Natural killer cell (primary cell): ENCODE measurements around the gene SLC26A2. TPM values are rescaled to one million over a fixed set of nuclear protein-coding genes. Genes with fewer than 3 reads are reported as not detected.

ENCODE experiments used
- ATAC-seq, 3 donors: fragments of 150-1000 bp in 2 of 3; fragments of 200-7000 bp in 1 of 3; cut with Tn5 transposase; 1 replicate in 1 of 3; 2 replicates in 2 of 3; pipeline ENCODE4 v1.10.0; 2021; ENCODE audit warnings: mild to moderate bottlenecking in 2 of 3, moderate library complexity in 2 of 3
- DNase-seq, 2 donors: peaks; one replicate each; pipeline versions ENCODE4 v3.0.0 to v3.0.0-alpha.2; 2013 to 2021; ENCODE audit warnings: mixed read lengths in 1 of 2
- H3K27ac ChIP-seq: one replicate; pipeline ENCODE4 v1.5.1; 2013; ENCODE audit warnings: mild to moderate bottlenecking, low read length
- H3K27me3 ChIP-seq: one replicate; pipeline ENCODE4 v1.6.1; 2013; ENCODE audit warnings: low read length; ENCODE audit not compliant: control insufficient read depth, insufficient read depth
- H3K36me3 ChIP-seq: one replicate; pipeline ENCODE4 v1.6.1; 2013; ENCODE audit warnings: low read length; ENCODE audit not compliant: control insufficient read depth, insufficient read depth
- H3K4me1 ChIP-seq: one replicate; pipeline ENCODE4 v1.6.1; 2013; ENCODE audit warnings: low read length; ENCODE audit not compliant: control insufficient read depth, insufficient read depth
- H3K4me3 ChIP-seq: one replicate; pipeline ENCODE4 v1.5.1; 2013; ENCODE audit warnings: low read length
- H3K9me3 ChIP-seq: one replicate; pipeline ENCODE4 v1.6.1; 2013; ENCODE audit warnings: low read length; ENCODE audit not compliant: control insufficient read depth, insufficient read depth
- H3K27ac Mint-ChIP-seq, 2 donors: one replicate each; pipeline ENCODE4 v1.8.0; 2022; ENCODE audit warnings: mild to moderate bottlenecking in 2 of 2, mixed read lengths in 2 of 2, moderate library complexity in 1 of 2
- H3K27me3 Mint-ChIP-seq, 2 donors: one replicate each; pipeline ENCODE4 v1.8.0; 2022; ENCODE audit warnings: low read depth in 2 of 2, mixed read lengths in 2 of 2
- H3K36me3 Mint-ChIP-seq: one replicate; pipeline ENCODE4 v1.8.0; 2022; ENCODE audit warnings: mixed read lengths
- H3K4me1 Mint-ChIP-seq, 2 donors: one replicate each; pipeline ENCODE4 v1.8.0; 2022; ENCODE audit warnings: mixed read lengths in 2 of 2
- H3K4me3 Mint-ChIP-seq: one replicate; pipeline ENCODE4 v1.8.0; 2022; ENCODE audit warnings: mild to moderate bottlenecking, moderate library complexity, mixed read lengths
- H3K9me3 Mint-ChIP-seq, 2 donors: one replicate each; pipeline ENCODE4 v1.8.0; 2022; ENCODE audit warnings: mixed read lengths in 2 of 2
- WGBS: methylation state at CpG from one replicate; pipeline ENCODE4 v1.1.7; 2013; ENCODE audit warnings: missing lambda C conversion rate; ENCODE audit not compliant: insufficient coverage; 5-methylcytosine and 5-hydroxymethylcytosine counted together
- intact Hi-C: fragments of 100-400 bp; cut with micrococcal nuclease; formaldehyde crosslinking; loops from one replicate; pipeline ENCODE4 v1.14.2; 2022
- total RNA-seq, 4 donors: library from RNA; stranded (reverse); fragments of 120-200 nt in 1 of 4; gene quantifications; one replicate each; pipeline versions ENCODE4 v1.2.3 to v1.2.4, GENCODE V29; 2013 to 2022
- TF ChIP-seq, protein P1 (sequence below): fragments of 200-600 bp; IDR thresholded peaks from one replicate; pipeline ENCODE4 v1.8.0; 2022; ENCODE audit warnings: antibody characterized with exemption

SLC26A2 gene
- total RNA-seq, 3 donors from 2014 or later (not counting 1 experiment from before 2014, with no cell fraction given) = 6.2 to 10.9 (median 8.1) TPM

DNA sequence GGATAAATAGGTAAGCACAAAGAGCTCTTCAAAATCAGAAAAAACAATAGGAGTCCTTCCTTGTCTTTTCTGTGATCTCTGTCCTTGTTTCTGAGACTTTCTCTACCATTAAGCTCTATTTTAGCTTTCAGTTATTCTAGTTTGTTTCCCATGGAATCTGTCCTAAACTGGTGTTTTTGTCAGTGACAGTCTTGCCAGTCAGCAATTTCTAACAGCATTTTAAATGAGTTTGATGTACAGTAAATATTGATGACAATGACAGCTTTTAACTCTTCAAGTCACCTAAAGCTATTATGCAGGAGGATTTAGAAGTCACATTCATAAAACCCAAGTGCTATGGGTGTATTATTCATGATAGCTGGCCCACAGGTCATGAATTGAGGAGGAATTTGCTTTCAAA, 21.9 kb downstream of the SLC26A2 start:
- Mint-ChIP-seq H3K36me3 (peaks cover 16% of the 10 kb centered on the region), H3K9me3 (no peaks in the 10 kb centered on the region), H3K4me1 (no peaks in the 10 kb centered on the region), H3K27ac (no peak overlapping the region), H3K4me3 (no peak overlapping the region), H3K27me3 (no peaks in the 10 kb centered on the region)
- intact Hi-C loops = no loop called here
- no peak for ATAC-seq
- H3K4me3 ChIP-seq = no peak overlapping the region
- H3K27me3 ChIP-seq = no peaks in the 10 kb centered on the region
- H3K9me3 ChIP-seq = no peaks in the 10 kb centered on the region
- H3K4me1 ChIP-seq = no peaks in the 10 kb centered on the region
- H3K36me3 ChIP-seq = peaks cover 30% of the 10 kb centered on the region
- no peak for DNase-seq
- TF ChIP-seq, protein P1, sequence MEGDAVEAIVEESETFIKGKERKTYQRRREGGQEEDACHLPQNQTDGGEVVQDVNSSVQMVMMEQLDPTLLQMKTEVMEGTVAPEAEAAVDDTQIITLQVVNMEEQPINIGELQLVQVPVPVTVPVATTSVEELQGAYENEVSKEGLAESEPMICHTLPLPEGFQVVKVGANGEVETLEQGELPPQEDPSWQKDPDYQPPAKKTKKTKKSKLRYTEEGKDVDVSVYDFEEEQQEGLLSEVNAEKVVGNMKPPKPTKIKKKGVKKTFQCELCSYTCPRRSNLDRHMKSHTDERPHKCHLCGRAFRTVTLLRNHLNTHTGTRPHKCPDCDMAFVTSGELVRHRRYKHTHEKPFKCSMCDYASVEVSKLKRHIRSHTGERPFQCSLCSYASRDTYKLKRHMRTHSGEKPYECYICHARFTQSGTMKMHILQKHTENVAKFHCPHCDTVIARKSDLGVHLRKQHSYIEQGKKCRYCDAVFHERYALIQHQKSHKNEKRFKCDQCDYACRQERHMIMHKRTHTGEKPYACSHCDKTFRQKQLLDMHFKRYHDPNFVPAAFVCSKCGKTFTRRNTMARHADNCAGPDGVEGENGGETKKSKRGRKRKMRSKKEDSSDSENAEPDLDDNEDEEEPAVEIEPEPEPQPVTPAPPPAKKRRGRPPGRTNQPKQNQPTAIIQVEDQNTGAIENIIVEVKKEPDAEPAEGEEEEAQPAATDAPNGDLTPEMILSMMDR = no peak
- H3K27ac ChIP-seq = no peak overlapping the region

DNA sequence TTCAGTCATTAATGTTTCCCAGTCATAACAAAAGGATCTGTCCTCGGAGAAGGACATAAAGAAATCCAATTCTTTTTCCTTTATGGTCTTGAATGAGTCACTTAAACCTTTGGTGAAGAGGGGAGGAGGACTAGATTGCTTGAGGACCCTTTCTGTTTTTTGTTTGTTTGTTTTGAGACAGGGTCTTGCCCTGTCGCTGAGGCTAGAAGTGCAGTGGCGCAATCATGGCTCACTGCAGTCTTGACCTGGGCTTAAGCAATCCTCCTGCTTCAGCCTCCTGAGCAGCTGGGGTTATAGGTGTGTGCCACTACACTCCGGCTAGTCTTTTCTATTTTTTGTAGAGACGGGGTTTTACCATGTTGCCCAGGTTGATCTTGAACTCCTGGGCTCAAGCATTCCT, 27.6 kb downstream of the SLC26A2 start:
- intact Hi-C loops = no loop called here
- TF ChIP-seq, protein P1 = no peak
- no peak for DNase-seq
- over 99% methylated on average over 5 of the region's 5 CpGs for WGBS
- no peaks in the 10 kb centered on the region for H3K9me3 ChIP-seq
- H3K36me3 Mint-ChIP-seq = no peaks in the 10 kb centered on the region
- no peak overlapping the region for H3K4me3 Mint-ChIP-seq
- no peaks in the 10 kb centered on the region for H3K9me3 Mint-ChIP-seq
- no peak overlapping the region for H3K27ac Mint-ChIP-seq
- no peak for ATAC-seq
- H3K27me3 Mint-ChIP-seq = no peaks in the 10 kb centered on the region
- H3K27me3 ChIP-seq = no peaks in the 10 kb centered on the region
- H3K4me3 ChIP-seq = no peak overlapping the region
- no peaks in the 10 kb centered on the region for H3K36me3 ChIP-seq
- no peaks in the 10 kb centered on the region for H3K4me1 Mint-ChIP-seq
- no peak overlapping the region for H3K27ac ChIP-seq
- no peaks in the 10 kb centered on the region for H3K4me1 ChIP-seq

DNA sequence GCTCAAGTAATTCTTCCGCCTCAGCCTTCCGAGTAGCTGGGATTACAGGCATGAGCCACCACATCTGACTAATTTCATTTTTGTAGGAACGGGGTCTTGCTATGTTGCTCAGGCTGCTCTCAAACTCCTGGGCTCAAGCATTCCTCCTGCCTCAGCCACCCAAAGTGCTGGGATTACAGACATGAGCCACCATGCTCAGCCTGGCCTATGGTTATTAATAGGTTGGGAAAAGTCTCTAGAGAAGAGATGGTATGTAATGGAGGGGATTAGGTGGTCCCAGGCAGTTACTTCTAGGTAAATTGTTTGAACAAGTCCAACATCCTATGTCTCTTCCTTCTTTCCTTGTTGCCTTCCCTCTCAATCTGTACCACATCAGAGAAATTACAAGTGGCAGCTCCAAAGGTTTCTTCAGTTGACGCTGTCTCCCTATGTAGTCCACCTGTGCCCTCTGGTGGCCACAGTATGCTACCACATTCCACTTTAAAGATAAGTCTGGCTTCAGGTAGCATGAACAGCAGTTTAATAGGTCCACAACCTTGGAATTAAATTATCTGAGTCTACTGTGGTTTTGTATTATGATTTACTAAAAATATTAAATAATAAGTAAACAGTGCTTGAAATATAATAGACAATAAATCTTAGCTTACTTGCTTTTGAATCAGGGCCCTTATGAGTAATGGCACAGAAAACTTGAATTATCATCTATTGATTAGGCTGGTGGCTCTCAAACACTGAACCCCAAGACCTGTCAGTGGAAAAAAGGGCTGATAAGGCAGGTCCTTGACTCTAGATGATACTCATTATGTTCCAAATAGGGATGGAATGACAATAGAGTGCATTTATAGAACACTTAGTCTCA, 30.2 kb downstream of the SLC26A2 start:
- Mint-ChIP-seq H3K27me3 (no peaks in the 10 kb centered on the region), H3K36me3 (no peaks in the 10 kb centered on the region), H3K9me3 (no peaks in the 10 kb centered on the region), H3K4me3 (no peak overlapping the region), H3K27ac (no peak overlapping the region), H3K4me1 (no peaks in the 10 kb centered on the region)
- peaks cover 5% of the 10 kb centered on the region for H3K36me3 ChIP-seq
- no peaks in the 10 kb centered on the region for H3K27me3 ChIP-seq
- H3K9me3 ChIP-seq = no peaks in the 10 kb centered on the region
- peak; percentile 48 to 85 for DNase-seq
- ATAC-seq = peak; percentile 84 to 100 (median 98)
- TF ChIP-seq, protein P1 = peak; percentile 92
- 74% methylated on average over 4 of the region's 4 CpGs for WGBS
- H3K4me1 ChIP-seq = no peaks in the 10 kb centered on the region
- intact Hi-C loops = loop anchor here (1.0 to 2.0 kb wide), 2 partner anchors 156 to 354 kb away; no protein-coding TSS in a partner anchor
- no peak overlapping the region for H3K27ac ChIP-seq
- no peak overlapping the region for H3K4me3 ChIP-seq
